GM12872 (cell line): ENCODE data around the gene ELFN1.

Experiments used
- CTCF ChIP-seq: IDR thresholded peaks from 3 replicates; pipeline ENCODE4 v1.5.1; 2011; ENCODE audit warnings: low read depth, mild to moderate bottlenecking, low read length, moderate library complexity; ENCODE audit not compliant: insufficient read depth

The ELFN1 gene

DNA sequence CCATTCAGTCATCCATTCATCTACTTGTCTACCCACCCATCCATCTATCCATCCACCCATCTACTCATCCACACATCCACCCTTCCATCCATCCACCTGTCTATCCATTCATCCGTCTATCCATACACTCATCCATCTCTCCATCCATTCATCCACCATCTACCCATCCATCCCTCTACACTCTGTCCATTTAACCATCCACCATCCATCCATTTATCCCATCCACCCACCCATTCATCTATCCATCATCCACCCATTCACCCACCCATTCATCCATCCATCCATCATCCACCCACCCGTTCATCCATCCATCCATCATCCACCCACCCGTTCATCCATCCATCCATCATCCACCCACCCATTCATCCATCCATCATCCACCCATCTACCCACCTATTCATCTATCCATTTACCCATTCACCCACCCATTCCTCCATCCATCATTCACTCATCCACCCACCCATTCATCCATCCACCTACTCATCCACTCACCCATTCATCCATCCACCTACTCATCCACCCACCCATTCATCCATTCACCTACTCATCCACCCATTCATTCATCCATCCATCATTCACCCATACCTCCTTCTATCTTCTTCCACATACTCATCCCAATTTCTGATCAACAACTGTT lies 39.3 kb upstream of the ELFN1 start:
- no peak for TF ChIP-seq CTCF

- no peak for TF ChIP-seq CTCF
These were observed 38.4 kb upstream of the ELFN1 start for GRCh38 chr7:1631678-1632077.

DNA sequence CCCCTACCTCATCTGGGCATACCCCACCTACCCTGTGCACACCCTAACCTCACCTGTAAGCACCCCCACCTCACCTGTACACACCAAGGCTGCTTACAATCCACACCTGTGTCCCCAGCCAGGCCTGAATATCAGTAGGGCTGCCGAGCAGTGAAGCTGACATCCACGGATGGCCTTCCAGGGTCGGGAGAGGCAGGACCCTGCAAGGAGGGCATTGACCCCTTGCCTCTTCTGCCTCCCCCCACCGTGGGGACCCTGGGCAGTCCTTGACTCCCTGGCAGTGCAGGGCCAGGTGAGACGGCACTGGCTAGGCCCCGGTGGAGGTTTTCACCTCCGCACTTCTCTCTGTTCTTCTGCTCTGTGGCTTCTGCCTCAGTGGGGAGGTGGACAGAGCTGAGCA lies 37.6 kb upstream of the ELFN1 start:
- no peak for TF ChIP-seq CTCF

- TF ChIP-seq CTCF, result no peak
These were observed 36.9 kb upstream of the ELFN1 start for GRCh38 chr7:1632916-1633785.

- no peak for TF ChIP-seq CTCF
These were observed 34.7 kb upstream of the ELFN1 start for GRCh38 chr7:1635401-1635800.

GRCh38 chr7:1637155-1637554 lies 32.9 kb upstream of the ELFN1 start:
- TF ChIP-seq CTCF, result no peak

DNA sequence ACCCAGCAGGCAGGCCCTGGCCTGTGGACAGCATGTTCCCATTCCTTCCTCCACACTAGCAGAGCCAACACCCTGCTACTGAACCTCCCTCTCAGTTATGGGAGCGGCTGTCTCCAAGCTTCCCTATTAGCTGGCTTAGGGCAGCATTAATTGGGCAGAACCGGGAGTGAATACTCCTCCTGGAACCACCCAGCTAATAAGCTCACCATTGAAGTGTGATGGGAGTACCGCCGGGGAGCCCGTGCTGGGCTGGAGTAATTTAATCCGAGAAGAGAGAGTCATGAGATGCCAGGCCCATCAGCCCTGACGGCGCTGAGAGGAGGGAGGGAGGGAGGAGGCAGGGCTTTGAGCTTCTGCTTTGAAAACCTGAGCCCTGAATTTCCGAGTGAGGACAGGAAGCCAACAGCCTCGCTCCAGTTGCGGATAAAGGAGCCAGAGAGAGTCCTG lies 31.8 kb upstream of the ELFN1 start:
- TF ChIP-seq CTCF, result no peak
